PC-3 (cell line): ENCODE results near the gene RHOXF1.

Experiments
- CTCF ChIP-seq: fragments of 300-600 bp; sonication (generic); conservative IDR thresholded peaks from 2 replicates; pipeline ENCODE4 v1.5.1; 2017; ENCODE audit warnings: antibody characterized with exemption, low read depth, mild to moderate bottlenecking, low read length
- EZH2 ChIP-seq: fragments of 300-600 bp; sonication (generic); IDR thresholded peaks from one replicate; pipeline ENCODE4 v1.6.1; 2017; ENCODE audit warnings: antibody characterized with exemption, mild to moderate bottlenecking, low read length; ENCODE audit not compliant: unreplicated experiment
- EZH2phosphoT487 ChIP-seq: fragments of 300-600 bp; sonication (generic); IDR thresholded peaks from 2 replicates; pipeline ENCODE4 v1.6.1; 2018; ENCODE audit warnings: mild to moderate bottlenecking, antibody characterized with exemption, low read length, borderline replicate concordance

- TF ChIP-seq EZH2phosphoT487 (no peak), CTCF (peak; percentile 63), EZH2 (no peak)
Measured at GRCh38 chrX:120137439-120137838, 21.7 kb upstream of the RHOXF1 start.
